ENCODE measurements around the gene FAM229A.

DNA sequence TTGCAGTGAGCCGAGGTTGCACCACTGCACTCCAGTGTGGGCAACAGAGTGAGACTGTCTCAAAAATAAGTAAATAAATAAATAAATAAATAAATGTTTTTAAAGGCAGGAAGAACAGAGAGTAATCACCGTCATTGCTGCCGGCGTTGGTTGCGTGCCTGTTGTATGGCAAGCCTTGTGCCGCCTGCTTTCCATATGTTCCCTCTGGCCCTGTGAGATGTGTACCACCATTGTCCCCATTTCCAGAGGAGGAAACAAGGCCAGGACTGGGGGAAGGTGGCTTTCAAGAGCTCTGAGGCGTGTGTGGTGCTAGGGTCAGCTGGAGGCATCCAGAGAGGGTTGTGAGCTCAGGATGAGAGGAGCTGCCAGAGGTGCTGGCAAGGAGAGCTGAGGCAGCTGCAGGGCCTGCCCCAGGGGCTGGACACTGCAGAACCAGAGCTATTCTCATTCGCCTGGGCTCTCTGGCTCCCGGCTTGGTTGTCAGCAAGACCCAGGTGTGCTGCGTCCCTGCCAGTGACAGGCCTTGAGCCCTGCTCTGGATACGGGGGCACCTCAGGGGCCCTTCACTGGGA is 21.0 kb downstream of the FAM229A start:
- TF ChIP-seq, protein P1, sequence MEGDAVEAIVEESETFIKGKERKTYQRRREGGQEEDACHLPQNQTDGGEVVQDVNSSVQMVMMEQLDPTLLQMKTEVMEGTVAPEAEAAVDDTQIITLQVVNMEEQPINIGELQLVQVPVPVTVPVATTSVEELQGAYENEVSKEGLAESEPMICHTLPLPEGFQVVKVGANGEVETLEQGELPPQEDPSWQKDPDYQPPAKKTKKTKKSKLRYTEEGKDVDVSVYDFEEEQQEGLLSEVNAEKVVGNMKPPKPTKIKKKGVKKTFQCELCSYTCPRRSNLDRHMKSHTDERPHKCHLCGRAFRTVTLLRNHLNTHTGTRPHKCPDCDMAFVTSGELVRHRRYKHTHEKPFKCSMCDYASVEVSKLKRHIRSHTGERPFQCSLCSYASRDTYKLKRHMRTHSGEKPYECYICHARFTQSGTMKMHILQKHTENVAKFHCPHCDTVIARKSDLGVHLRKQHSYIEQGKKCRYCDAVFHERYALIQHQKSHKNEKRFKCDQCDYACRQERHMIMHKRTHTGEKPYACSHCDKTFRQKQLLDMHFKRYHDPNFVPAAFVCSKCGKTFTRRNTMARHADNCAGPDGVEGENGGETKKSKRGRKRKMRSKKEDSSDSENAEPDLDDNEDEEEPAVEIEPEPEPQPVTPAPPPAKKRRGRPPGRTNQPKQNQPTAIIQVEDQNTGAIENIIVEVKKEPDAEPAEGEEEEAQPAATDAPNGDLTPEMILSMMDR (conservative IDR thresholded peaks at IDR 0.05 in 1 of 2, IDR thresholded peaks at IDR 0.05 in 1 of 2; ENCODE audit: low read depth in 1 of 2, low read length in 2 of 2), result no peak
- TF ChIP-seq EZH2 (IDR thresholded peaks at IDR 0.05; ENCODE audit: low read length, missing control alignments), result no peak
